ENCODE measurements around the gene UMAD1.

DNA sequence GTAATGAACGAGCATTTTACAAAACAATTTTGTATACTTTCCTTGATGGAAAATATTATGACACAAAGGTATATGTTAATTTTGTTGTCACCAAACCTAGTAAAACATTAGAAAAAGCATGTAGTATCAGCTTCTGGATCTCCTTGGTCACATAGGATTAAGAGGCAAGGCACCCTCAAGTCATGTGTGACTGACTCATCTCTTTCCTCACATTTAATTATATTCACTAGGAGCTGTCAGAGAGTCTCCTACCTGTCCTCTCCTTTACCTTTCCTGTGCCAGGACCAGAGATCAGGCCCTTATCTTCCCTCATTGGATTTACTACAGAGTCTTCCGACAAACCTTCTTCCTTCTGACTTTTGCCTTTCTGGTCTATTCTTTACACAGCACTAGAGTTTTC is 189.1 kb downstream of the UMAD1 start:
- TF ChIP-seq, protein P1, sequence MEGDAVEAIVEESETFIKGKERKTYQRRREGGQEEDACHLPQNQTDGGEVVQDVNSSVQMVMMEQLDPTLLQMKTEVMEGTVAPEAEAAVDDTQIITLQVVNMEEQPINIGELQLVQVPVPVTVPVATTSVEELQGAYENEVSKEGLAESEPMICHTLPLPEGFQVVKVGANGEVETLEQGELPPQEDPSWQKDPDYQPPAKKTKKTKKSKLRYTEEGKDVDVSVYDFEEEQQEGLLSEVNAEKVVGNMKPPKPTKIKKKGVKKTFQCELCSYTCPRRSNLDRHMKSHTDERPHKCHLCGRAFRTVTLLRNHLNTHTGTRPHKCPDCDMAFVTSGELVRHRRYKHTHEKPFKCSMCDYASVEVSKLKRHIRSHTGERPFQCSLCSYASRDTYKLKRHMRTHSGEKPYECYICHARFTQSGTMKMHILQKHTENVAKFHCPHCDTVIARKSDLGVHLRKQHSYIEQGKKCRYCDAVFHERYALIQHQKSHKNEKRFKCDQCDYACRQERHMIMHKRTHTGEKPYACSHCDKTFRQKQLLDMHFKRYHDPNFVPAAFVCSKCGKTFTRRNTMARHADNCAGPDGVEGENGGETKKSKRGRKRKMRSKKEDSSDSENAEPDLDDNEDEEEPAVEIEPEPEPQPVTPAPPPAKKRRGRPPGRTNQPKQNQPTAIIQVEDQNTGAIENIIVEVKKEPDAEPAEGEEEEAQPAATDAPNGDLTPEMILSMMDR (IDR thresholded peaks at IDR 0.05): no peak
- no peak for TF ChIP-seq POLR2A (IDR thresholded peaks at IDR 0.05)

Data from thyroid gland (tissue), 4 donors.